NCI-H2227 treated with DMSO at 0.1 percent for 48 hours (cell line): ENCODE measurements around the gene ENKD1.

Source experiments
- DNase-seq: peaks from one replicate; lab custom pipeline; 2025; lab: John Stamatoyannopoulos, UW

ENKD1 gene

DNA sequence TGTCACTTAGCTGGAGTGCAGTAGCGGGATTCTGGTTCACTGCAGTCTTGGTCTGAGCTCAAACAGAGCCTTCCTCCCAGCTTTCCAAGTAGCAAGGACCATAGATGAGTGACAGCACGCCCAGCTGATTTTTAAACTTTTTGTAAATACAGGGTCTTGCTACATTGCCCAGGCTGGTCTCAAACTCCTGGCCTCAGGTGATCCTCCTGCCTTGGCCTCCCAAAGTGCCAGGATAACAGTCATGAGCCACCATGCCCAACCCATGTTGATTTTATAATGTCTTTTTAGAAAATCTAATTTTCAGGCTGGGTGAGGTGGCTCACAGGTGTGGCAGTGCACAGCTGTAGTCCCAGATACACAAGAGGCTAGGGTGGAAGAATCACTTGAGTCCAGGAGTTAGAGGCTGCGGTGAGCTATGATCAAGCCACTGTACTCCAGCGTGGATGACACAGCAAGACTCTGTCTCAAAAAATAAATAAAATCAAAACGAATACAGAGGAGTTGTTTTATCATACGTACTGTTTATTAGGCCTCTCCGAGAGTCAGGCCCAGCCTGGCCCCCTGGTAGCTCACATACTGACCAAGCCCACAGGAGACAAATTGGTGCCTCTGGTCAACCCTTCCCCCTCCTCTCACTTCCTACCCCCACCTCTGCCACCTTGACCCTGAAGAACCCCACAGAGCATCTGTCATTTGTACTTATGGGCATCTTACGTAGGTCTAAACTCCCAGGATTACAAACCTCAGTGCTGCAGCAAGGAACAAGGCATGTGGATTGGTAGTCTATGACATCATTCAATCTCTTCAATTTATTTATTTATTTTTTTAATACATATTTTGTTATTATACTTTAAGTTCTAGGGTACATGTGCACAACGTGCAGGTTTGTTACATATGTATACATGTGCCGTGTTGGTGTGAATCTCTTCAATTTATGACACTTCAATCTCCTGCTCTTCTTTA lies 13.7 kb upstream of the ENKD1 start:
- no peak for DNase-seq

GRCh38 chr16:67678354-67679023 lies 11.9 kb upstream of the ENKD1 start:
- DNase-seq, result no peak

DNA sequence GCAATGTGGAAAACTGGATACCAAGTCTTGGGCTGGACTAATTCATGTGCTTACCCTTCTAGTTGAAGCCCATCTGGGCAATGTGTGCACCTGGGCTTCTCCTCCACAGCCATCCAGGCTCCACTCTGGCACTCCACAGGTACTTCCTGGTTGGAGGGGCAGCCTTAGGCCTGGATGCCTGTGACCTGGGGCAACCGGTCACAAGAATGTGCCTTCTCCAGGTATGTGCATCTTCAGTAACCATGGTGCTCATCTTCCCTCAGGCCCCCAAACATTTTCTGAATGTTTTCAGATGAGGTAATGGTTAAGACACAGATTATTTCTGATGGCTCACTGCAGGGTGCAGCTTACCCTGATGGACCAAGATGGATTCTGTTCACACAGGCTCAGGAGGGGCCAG lies 11.2 kb upstream of the ENKD1 start:
- DNase-seq, result no peak

GRCh38 chr16:67676939-67677338 lies 10.4 kb upstream of the ENKD1 start:
- no peak for DNase-seq

- no peak for DNase-seq
These were observed 10.0 kb upstream of the ENKD1 start for GRCh38 chr16:67676516-67676915.

- no peak for DNase-seq
These were observed 9.4 kb upstream of the ENKD1 start for GRCh38 chr16:67675999-67676398.

- no peak for DNase-seq
These were observed 9.0 kb upstream of the ENKD1 start for GRCh38 chr16:67675579-67675935.

DNA sequence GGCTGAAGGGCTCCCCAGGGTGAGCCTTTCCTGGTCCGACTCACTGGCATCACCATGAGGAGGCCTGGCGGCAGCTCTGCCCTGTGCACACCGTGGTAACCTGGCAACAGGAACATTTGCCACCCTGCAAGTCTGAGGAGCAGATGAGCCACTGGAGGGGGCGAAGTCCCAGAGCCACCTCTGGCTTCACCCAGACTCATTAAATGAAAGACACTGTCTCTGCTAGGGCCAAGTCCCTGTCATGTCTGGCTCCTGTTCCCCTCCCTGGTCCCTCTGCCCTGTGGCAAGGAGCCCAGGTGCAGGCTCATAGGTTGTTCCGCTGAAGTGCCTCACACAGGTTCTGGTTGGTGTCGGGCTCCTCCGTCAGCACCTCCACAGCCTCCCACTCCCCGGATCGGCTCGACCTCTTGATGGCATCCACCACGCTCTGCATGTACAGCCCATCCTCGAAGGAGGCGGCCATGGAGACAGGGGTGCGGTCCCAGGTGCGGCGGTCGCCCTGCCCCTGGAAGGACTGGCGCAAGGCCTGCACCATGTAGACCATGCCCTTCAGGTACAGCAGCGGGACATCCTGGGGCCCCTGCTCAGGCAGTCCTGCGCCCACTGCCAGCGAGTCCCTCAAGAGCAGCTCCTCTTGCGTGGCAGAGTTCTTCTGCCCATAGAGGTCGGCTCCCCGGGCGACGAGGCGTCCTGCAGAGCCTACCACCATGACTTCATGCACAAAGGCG lies 8.5 kb upstream of the ENKD1 start:
- DNase-seq, result no peak

- DNase-seq, result no peak
These were observed 7.4 kb upstream of the ENKD1 start for GRCh38 chr16:67673712-67674580.

- DNase-seq, result peak; percentile 23
These were observed 6.5 kb upstream of the ENKD1 start for GRCh38 chr16:67672739-67673662.

- no peak for DNase-seq
These were observed 5.8 kb upstream of the ENKD1 start for GRCh38 chr16:67672306-67672705.

GRCh38 chr16:67669499-67670101 lies 3.0 kb upstream of the ENKD1 start:
- DNase-seq, result no peak

- no peak for DNase-seq
These were observed 2.1 kb upstream of the ENKD1 start for GRCh38 chr16:67668495-67669157.

GRCh38 chr16:67667817-67668494 lies 1.4 kb upstream of the ENKD1 start:
- peak; percentile 78 for DNase-seq

GRCh38 chr16:67667453-67667816 lies 885 bp upstream of the ENKD1 start:
- no peak for DNase-seq

DNA sequence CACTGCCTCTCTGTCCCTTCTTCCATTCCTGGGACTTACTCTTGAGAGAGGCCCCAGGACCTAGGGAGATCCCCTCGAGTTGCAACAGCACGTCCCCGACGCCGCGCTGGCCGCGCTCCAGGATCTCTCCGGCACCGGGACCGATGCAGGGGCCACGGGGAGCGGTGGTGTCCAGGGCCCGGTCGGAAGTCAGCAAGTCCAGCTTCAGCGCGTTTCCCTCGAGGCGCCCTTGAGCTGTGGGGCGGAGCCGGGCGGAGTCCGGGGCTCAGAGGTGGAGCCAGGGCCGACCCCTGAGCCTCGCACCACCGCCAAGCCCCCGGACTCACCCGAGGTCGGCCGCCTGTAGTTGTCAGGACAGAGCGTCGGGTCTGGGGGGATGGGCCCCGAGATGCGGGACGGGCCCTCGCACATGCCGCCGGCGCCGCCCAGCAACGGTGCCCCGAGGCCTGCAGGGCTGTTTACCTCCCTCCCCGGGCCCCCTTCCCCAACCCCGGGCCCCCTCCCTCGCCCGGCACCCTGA lies 458 bp downstream of the ENKD1 start:
- no peak for DNase-seq

DNA sequence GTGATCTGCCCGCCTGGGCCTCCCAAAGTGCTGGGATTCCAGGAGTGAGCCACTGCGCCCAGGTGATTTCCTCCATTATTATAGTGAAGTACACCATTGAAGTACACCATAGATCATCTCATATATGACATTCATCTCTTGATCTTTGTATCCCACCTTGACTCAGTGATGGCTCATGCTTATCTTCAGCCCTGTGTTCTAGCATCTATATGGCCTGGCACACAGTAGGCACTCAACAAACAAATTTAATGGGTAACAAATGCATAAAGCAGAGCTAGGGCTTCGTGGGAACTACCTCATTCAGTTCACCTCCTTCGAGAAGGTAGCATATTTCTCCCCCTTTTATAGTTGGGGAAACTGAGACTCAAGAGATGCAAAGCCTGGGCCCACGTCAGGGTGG lies 952 bp downstream of the ENKD1 start:
- DNase-seq, result no peak

DNA sequence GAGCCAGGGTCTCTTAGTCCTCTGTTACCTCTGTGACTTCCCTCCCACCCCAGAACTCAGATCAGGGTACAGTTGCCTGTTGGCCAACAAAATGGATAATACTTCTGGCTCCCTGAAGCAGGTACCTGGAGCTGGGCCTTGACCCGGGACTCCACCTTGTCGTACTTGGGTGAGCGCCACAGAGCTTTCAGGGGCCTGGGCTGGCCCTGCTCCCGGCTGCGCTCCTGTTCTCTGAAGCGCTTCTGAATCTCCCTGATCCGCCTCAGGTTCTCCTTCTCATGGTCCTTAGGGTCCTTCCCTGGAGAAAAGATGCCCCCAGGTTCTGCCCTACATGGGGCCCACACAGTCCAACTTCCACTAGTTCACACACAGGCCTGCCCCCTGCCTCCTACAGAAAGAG lies 1.7 kb downstream of the ENKD1 start:
- no peak for DNase-seq

GRCh38 chr16:67664258-67664657 lies 2.3 kb downstream of the ENKD1 start:
- no peak for DNase-seq
